ENCODE results near the gene SLC27A2. TPM values are rescaled to one million over a fixed set of nuclear protein-coding genes. Genes with fewer than 3 reads are reported as not detected.
A peak's percentile ranks its signal among the peaks of the same experiment; 100 is the strongest.

The SLC27A2 gene
- total and polyA plus RNA-seq, 2 donors from 2014 or later = 26.5 to 31.2 TPM

DNA sequence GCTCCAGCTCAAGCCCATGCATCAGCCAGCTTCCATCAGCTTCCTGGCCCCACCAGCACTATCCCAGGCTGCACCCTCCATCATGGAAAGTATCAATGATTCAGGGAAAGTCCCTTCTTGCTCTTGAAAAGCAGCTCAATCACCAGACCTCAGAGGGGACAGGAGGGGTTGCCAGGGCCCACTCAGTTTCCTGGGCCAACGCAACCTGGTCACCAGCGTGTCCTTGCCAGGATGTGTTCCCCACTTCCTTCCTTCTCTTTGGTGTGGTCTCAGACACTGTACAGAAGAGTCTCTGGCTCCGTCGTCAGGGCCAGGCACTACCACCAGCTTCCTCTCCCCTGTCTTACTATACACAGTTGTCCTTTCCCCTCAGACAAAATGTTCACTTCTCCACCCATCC lies 80.5 kb downstream of the SLC27A2 start:
- FAIRE-seq = no peak
- H3K9me3 ChIP-seq (ENCODE audit: control insufficient read depth in 2 of 3, insufficient read depth in 1 of 3, low read length in 3 of 3) = no peaks in the 10 kb centered on the region
- no peak overlapping the region for H3K27ac ChIP-seq (ENCODE audit: low read depth in 2 of 2, low read length in 2 of 2)
- H3K9ac ChIP-seq (ENCODE audit: low read length in 3 of 3) = no peak overlapping the region
- TF ChIP-seq, protein P1, sequence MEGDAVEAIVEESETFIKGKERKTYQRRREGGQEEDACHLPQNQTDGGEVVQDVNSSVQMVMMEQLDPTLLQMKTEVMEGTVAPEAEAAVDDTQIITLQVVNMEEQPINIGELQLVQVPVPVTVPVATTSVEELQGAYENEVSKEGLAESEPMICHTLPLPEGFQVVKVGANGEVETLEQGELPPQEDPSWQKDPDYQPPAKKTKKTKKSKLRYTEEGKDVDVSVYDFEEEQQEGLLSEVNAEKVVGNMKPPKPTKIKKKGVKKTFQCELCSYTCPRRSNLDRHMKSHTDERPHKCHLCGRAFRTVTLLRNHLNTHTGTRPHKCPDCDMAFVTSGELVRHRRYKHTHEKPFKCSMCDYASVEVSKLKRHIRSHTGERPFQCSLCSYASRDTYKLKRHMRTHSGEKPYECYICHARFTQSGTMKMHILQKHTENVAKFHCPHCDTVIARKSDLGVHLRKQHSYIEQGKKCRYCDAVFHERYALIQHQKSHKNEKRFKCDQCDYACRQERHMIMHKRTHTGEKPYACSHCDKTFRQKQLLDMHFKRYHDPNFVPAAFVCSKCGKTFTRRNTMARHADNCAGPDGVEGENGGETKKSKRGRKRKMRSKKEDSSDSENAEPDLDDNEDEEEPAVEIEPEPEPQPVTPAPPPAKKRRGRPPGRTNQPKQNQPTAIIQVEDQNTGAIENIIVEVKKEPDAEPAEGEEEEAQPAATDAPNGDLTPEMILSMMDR (IDR thresholded peaks at IDR 0.05; ENCODE audit: borderline replicate concordance, extremely low read depth, insufficient read depth) = no peak
- intact Hi-C loops (cut with DNase I) = no loop called here
- H3K27me3 ChIP-seq (ENCODE audit: control insufficient read depth, insufficient read depth, low read length) = no peaks in the 10 kb centered on the region
- no peaks in the 10 kb centered on the region for H3K36me3 ChIP-seq (ENCODE audit: control insufficient read depth in 2 of 3, insufficient read depth in 3 of 3, low read length in 3 of 3)
- H3K4me3 ChIP-seq (ENCODE audit: low read length in 3 of 3) = no peak overlapping the region
- no peaks in the 10 kb centered on the region for H3K4me1 ChIP-seq (ENCODE audit: control insufficient read depth in 2 of 3, insufficient read depth in 2 of 3, low read depth in 1 of 3, low read length in 3 of 3)
- no peak for DNase-seq

DNA sequence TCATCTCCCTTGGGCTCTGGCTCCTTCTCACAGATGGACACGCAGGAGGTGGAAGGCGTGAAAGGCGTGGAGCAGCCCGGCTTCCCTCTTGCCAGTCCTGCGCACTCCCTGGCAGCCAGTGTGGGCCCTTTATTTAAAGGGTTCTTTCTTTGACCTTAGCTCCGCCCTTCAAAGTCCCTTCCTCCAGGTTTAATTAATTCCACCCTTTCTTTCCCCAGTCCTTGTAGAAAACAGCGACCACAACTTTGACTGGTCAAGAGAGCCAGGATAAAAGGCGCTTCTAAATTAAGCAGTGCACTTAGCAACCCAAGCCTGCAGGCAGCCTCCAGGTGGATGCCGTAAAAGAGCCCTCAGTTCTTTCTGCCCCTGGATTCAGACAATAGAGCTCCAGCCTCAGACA lies 83.6 kb downstream of the SLC27A2 start, which contains the start of gene HDC:
TSS of gene HDC (minus strand) at position 107 of the 400 bp plus-strand sequence. CDS start at position 4, 103 bp downstream.
- H3K9me3 ChIP-seq (ENCODE audit: control insufficient read depth in 2 of 3, insufficient read depth in 1 of 3, low read length in 3 of 3) = no peaks in the 10 kb centered on the region
- H3K9ac ChIP-seq (ENCODE audit: low read length in 3 of 3) = no peak within 1 kb of the TSS
- DNase-seq (peak in 2 of 5 donors; percentile 4 to 19), FAIRE-seq (no peak)
- no peak within 1 kb of the TSS for H3K27ac ChIP-seq (ENCODE audit: low read depth in 2 of 2, low read length in 2 of 2)
- no peak within 1 kb of the TSS for H3K4me3 ChIP-seq (ENCODE audit: low read length in 3 of 3)
- no peaks in the 10 kb centered on the region for H3K27me3 ChIP-seq (ENCODE audit: control insufficient read depth, insufficient read depth, low read length)
- no peaks in the 10 kb centered on the region for H3K36me3 ChIP-seq (ENCODE audit: control insufficient read depth in 2 of 3, insufficient read depth in 3 of 3, low read length in 3 of 3)
- TF ChIP-seq, protein P1 (IDR thresholded peaks at IDR 0.05; ENCODE audit: borderline replicate concordance, extremely low read depth, insufficient read depth) = no peak
- H3K4me1 ChIP-seq (ENCODE audit: control insufficient read depth in 2 of 3, insufficient read depth in 2 of 3, low read depth in 1 of 3, low read length in 3 of 3) = no peaks in the 10 kb centered on the region
- intact Hi-C loops (cut with DNase I) = no loop called here

DNA sequence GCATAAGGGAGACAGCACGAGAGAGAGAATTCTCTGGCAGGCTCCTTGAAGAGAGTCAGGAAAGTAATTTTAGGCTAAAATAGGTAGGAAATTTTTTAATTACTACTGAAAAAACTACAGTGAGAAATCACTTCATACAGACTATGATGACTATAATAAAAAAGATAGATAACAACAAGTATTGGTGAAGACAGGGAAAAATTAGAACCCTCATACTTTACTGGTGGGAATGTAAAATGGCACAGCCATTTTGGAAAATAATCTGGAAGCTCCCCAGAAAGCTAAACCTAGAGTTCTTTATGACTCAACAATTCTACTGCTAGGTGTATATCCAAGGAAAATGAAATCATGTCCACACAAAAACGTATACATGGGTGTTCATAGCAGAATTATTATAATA lies 85.6 kb downstream of the SLC27A2 start:
- no peaks in the 10 kb centered on the region for H3K27me3 ChIP-seq (ENCODE audit: control insufficient read depth, insufficient read depth, low read length)
- H3K4me1 ChIP-seq (ENCODE audit: control insufficient read depth in 2 of 3, insufficient read depth in 2 of 3, low read depth in 1 of 3, low read length in 3 of 3) = no peaks in the 10 kb centered on the region
- H3K9ac ChIP-seq (ENCODE audit: low read length in 3 of 3) = no peak overlapping the region
- TF ChIP-seq, protein P1 (IDR thresholded peaks at IDR 0.05; ENCODE audit: borderline replicate concordance, extremely low read depth, insufficient read depth) = no peak
- intact Hi-C loops (cut with DNase I) = no loop called here
- DNase-seq = no peak
- FAIRE-seq = no peak
- no peaks in the 10 kb centered on the region for H3K36me3 ChIP-seq (ENCODE audit: control insufficient read depth in 2 of 3, insufficient read depth in 3 of 3, low read length in 3 of 3)
- H3K9me3 ChIP-seq (ENCODE audit: control insufficient read depth in 2 of 3, insufficient read depth in 1 of 3, low read length in 3 of 3) = no peaks in the 10 kb centered on the region
- H3K27ac ChIP-seq (ENCODE audit: low read depth in 2 of 2, low read length in 2 of 2) = no peak overlapping the region
- no peak overlapping the region for H3K4me3 ChIP-seq (ENCODE audit: low read length in 3 of 3)

DNA sequence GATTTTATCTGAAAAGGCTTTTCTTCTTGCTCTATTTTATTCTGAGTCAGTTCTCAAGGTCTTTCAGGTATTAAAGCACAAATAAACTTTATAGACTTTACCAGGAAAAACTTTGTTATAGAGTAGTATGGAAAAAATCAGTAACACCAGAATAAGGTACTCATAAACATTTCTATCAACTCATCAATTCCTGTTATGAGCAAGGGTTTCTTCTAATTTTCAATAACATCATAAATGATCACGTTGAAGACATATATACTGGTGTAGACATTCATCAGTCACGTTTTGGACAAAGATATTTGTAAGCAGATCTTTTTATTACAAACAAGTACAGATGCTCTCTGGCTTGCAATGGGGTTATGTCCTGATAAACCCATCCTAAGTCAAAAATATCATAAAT lies 93.1 kb downstream of the SLC27A2 start:
- no peak for FAIRE-seq
- no peak overlapping the region for H3K27ac ChIP-seq (ENCODE audit: low read depth in 2 of 2, low read length in 2 of 2)
- H3K36me3 ChIP-seq (ENCODE audit: control insufficient read depth in 2 of 3, insufficient read depth in 3 of 3, low read length in 3 of 3) = no peaks in the 10 kb centered on the region
- no peak overlapping the region for H3K4me3 ChIP-seq (ENCODE audit: low read length in 3 of 3)
- intact Hi-C loops (cut with DNase I) = no loop called here
- no peak overlapping the region for H3K9ac ChIP-seq (ENCODE audit: low read length in 3 of 3)
- no peaks in the 10 kb centered on the region for H3K4me1 ChIP-seq (ENCODE audit: control insufficient read depth in 2 of 3, insufficient read depth in 2 of 3, low read depth in 1 of 3, low read length in 3 of 3)
- TF ChIP-seq, protein P1 (IDR thresholded peaks at IDR 0.05; ENCODE audit: borderline replicate concordance, extremely low read depth, insufficient read depth) = no peak
- H3K27me3 ChIP-seq (ENCODE audit: control insufficient read depth, insufficient read depth, low read length) = no peaks in the 10 kb centered on the region
- no peaks in the 10 kb centered on the region for H3K9me3 ChIP-seq (ENCODE audit: control insufficient read depth in 2 of 3, insufficient read depth in 1 of 3, low read length in 3 of 3)
- no peak for DNase-seq
